Gastroesophageal sphincter (tissue), 3 donors: ENCODE measurements around the gene SULT1C3.

Source experiments
- EP300 ChIP-seq: sonication (generic); formaldehyde crosslinking; IDR thresholded peaks from one replicate; pipeline ENCODE4 v1.6.1; 2017; ENCODE audit warnings: antibody characterized with exemption, mild to moderate bottlenecking
- POLR2A ChIP-seq, 2 donors: fragments of 450-650 bp; IDR thresholded peaks; one replicate each; pipeline ENCODE4 v1.6.1; 2017; ENCODE audit warnings: antibody characterized with exemption in 2 of 2, mild to moderate bottlenecking in 2 of 2, moderate library complexity in 1 of 2
- POLR2AphosphoS5 ChIP-seq: sonication (generic); formaldehyde crosslinking; IDR thresholded peaks from one replicate; pipeline ENCODE4 v1.6.1; 2017; ENCODE audit warnings: antibody characterized with exemption
- TF ChIP-seq, protein P1 (sequence below), 4 experiments: fragments of 200-600 bp in 2 of 4; fragments of 450-650 bp in 2 of 4; sonication (generic) in 1 of 4; IDR thresholded peaks; one replicate each; pipeline ENCODE4 v1.5.1; 2017 to 2019; ENCODE audit warnings: antibody characterized with exemption in 4 of 4, mild to moderate bottlenecking in 2 of 4, moderate library complexity in 2 of 4

GRCh38 chr2:108236676-108237335 is 3.0 kb upstream of the SULT1C3 start:
- TF ChIP-seq, protein P1, sequence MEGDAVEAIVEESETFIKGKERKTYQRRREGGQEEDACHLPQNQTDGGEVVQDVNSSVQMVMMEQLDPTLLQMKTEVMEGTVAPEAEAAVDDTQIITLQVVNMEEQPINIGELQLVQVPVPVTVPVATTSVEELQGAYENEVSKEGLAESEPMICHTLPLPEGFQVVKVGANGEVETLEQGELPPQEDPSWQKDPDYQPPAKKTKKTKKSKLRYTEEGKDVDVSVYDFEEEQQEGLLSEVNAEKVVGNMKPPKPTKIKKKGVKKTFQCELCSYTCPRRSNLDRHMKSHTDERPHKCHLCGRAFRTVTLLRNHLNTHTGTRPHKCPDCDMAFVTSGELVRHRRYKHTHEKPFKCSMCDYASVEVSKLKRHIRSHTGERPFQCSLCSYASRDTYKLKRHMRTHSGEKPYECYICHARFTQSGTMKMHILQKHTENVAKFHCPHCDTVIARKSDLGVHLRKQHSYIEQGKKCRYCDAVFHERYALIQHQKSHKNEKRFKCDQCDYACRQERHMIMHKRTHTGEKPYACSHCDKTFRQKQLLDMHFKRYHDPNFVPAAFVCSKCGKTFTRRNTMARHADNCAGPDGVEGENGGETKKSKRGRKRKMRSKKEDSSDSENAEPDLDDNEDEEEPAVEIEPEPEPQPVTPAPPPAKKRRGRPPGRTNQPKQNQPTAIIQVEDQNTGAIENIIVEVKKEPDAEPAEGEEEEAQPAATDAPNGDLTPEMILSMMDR (IDR thresholded peaks at IDR 0.05), result no peak
- TF ChIP-seq POLR2A (IDR thresholded peaks at IDR 0.05) (no peak), POLR2AphosphoS5 (no peak), EP300 (no peak)
